GM21576 (cell line): ENCODE results near the gene ZNF93.
"Not testable (repeated sequence)": the region's sequence is repeated elsewhere in the genome, so short reads cannot be mapped to it uniquely, and the experiment has no call there.

ENCODE experiments used
- ATAC-seq: cut with Tn5 transposase; IDR thresholded peaks from one replicate; pipeline ENCODE4 v1.9.1; 2021; ENCODE audit warnings: mild to moderate bottlenecking, moderate library complexity; ENCODE audit not compliant: unreplicated experiment

The ZNF93 gene

DNA sequence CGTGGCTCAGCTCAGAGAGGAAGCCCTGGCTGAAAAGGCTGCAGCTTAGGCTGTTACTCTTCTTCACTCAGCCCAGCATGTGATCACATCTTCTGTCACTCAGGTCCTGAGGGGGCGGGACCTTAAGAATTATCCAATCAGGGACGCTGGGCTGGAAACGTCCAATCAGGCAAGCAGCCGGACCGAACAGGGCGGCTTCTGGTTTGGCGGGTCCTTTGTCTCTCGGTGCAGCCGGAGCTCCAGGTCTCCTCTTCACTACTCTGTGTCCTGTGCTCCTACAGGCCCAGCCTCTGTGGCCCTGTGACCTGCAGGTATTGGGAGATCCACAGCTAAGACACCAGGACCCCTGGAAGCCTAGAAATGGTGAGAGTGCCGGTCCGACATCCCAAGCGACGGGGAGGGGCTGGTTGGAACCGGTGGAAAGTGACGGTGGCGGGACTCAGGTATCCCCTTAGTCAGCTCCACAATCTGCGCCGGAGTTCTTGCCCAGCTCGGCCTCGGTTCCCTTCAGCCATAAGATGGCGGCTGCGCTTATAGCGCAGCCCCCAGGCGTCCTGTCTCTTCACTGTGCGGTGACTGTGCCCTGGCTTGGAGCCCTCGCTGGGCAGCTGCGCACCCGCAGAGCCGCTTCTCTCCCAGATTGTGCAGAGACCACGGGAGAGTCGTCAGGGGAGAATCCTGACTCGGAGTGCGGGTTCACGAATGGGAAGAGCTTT lies at the start of gene ZNF93:
Gene ZNF93 (plus strand): TSS at position 218 of the 716 bp plus-strand sequence. CDS start 143 bp downstream, at position 361.
- peak; percentile 93 for ATAC-seq

DNA sequence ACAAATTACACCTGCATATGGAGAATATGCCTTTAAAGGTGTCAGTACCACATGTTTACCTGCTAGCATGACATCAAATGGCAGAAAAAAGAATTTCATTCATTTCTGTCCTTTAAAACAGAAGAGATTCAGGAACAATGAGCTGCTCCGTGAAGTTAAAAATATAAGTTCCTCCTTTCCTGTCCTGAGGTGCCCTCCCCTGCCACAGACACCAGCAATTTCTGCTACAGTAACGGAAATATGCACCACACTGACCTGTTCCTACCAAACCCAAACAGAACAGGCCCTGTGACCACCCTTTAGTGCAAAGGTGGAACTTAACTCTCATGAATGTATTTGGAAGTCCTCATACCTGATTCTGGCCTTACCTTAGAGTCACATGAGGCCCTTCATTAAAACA lies 49.0 kb upstream of the ZNF93 start:
- ATAC-seq: not testable (repeated sequence)

GRCh38 chr19:19858751-19859150 lies 42.0 kb upstream of the ZNF93 start:
- ATAC-seq: no peak

- ATAC-seq: no peak
Observed at GRCh38 chr19:19860756-19861390, 39.9 kb upstream of the ZNF93 start.

DNA sequence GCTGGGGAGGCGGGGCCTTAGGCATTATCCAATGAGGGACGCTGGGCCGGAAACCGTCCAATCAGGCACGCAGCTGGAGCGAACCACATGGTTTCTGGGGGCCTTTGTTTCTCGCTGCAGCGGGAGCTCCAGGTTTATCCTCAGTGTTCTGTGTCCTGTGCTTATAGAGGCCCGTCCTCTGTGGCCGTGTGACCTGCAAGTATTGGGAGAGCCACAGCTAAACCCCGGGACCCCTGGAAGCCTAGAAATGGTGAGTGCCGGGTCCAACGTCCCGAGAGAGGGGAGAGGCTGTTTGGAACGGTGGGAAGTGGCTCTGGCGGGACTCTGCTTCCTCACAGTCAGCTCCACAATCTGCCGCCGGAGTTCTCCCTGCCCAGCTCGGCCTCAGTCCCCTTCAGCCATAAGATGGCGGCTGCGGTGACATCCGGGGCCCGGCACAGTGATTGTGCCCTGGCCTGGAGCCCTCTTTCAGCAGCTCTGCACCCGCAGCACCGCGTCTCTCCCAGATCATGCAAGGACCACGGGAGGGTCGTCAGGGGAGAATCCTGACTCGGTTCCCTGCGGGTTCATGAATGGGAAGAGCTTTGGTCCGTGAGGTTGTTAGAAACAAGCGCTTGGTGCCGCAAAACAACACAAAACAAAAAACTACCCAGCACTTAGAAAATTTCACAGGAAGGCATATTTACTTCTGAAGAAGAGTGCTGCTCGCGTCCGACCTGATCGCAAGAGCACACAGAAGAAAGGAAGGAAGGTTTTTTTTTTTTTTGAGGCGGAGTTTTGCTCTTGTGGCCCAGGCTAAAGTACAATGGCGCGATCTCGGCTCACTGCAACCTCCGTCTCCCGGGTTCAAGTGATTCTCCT lies 34.8 kb upstream of the ZNF93 start, which contains the start of gene ZNF253:
Gene ZNF253 (plus strand): TSS at position 133 of the 861 bp plus-strand sequence. CDS start 115 bp downstream, at position 248.
- peak; percentile 95 for ATAC-seq

- no peak for ATAC-seq
Observed at GRCh38 chr19:19866611-19867248, 34.0 kb upstream of the ZNF93 start.

DNA sequence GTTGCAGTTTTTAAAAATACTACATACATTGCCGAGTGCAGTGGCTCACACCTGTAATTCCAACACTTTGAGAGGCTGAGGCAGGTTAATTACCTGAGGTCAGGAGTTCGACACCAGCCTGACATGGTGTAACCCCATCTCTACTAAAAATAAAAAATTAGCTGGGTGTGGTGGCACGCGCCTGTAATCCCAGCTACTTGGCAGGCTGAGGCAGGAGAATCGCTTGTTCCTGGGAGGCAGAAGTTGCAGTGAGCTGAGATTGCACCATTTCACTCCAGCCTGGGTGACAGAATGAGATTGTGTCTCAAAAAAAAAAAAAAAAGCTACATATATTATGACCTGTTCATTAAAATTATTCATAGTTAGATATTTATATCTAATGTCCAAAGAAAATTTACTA lies 30.7 kb upstream of the ZNF93 start:
- ATAC-seq: not testable (repeated sequence)

- ATAC-seq: no peak
Observed at GRCh38 chr19:19871932-19872331, 28.8 kb upstream of the ZNF93 start.

DNA sequence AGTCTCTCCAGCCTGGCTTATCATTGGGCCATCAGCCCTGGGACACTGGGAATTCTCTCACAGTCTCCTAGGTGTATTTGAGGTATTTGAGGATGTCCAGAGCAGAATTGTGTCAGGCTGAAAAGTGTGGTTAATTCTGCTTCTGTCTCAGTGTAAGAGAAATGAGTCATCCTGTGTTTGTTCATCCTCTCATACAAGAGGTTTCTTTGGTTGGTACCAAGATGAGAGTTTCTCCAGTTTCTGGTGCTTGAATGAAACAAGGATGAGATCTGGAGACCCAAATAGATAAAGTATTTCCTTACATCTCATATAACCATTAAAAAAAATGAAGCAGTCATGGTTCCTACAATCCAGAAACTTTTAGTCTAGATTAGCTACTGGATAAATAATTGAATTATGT lies 27.4 kb upstream of the ZNF93 start:
- no peak for ATAC-seq

DNA sequence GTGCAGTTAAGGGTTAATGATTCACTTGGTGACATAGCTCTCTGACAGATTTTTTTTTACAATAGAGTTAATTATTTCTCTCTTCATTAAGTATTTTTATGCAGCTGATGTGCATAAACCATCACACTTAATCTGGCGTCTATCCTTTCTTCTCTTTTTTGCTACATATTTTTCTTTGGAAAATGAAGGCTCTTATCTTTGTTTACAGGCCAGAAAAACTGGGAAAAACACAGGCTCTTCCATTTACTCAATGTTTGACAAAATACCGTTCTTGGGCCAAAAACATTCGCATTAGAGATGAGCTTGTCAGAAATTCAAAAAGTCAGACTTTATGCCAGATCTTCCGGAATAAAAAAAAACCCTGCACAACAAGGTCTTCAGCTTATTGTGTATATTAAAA lies 23.0 kb upstream of the ZNF93 start:
- ATAC-seq: no peak

DNA sequence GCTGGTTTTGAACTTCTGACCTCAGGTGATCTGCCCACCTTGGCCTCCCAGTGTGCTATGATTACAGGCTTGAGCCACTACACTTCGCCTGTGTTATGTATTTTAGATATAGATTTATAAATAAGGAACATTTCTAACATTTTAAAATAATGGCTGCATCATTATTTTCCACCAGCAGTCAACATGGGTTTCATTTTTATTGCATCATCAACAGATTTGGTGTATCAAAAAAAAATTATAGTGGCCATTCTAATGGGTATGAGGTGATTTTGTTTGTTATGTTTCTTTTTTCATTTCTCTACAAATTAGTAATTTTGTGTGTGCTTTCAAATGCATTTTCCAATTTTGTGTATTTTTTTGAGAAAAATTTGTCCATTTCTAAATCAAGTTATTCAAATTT lies 16.2 kb upstream of the ZNF93 start:
- ATAC-seq: no peak

DNA sequence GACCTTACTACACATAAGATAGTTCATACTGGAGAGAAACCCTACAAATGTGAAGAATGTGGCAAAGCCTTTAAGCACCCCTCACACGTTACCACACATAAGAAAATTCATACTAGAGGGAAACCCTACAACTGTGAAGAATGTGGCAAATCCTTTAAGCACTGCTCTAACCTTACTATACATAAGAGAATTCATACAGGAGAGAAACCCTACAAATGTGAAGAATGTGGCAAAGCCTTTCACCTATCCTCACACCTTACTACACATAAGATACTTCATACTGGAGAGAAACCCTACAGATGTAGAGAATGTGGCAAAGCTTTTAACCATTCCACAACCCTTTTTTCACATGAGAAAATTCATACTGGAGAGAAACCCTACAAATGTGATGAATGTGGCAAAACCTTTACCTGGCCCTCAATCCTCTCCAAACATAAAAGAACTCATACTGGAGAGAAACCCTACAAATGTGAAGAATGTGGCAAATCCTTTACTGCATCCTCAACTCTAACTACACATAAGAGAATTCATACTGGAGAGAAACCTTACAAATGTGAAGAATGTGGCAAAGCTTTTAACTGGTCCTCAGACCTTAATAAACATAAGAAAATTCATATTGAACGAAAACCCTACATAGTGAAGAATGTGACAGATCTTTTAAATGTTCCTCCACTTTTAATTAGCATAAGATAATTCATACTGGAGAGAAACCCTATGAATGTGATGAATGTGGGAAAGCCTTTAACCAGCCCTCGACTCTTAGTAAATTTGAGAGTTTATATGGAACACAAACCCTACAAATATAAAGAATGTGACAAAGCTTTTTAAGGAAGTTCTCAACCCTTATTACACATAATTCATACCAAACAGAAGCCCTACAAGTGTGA lies 8.4 kb upstream of the ZNF93 start:
- not testable (repeated sequence) for ATAC-seq

DNA sequence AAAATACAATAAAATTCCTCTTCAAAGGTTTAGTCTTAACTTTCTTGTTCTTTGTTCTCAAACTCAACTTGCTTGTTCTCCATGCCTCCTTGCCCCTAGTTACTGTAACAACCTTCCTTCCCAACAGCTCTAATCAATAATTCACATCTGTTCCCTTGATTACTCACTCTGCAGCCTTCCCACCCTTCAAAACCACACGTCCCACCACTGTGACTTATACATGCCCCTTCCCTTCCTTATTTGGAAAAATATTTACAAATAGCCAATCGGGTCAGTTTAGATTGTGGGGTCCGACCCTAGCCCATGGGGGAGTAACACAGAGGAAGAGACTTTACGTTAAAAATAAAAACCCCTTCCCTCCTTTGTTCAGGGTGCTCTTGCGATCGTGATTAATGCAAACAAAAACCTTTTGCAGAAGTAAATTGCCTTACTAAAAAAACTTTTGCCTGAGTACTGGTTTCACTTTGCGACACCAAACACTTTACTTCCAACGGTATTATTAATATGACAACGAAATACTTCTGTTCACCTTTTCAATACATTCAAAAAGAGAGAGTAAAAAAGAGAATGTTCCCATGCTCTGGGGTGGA lies 512 bp upstream of the ZNF93 start:
- ATAC-seq: no peak

- not testable (repeated sequence) for ATAC-seq
Observed at GRCh38 chr19:19907551-19907950, 6.8 kb downstream of the ZNF93 start.

DNA sequence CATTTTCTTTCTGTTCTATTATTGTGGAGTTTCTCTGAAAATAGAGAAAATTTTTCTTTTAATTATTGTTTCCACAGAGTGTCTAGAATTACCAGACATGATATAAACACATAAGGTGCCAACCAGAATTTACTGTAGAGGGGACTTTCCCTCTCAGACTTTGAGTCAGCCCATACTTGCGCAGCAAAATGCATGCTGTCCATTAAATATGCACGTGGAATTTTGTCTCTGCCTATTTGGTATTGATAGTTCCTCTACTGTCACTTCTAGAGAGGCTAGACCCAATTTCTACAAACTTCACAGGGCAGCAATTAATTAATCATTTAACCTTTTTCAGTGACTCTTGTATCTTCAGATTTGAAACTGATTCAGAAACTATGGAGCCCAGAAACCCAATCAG lies 8.9 kb downstream of the ZNF93 start:
- ATAC-seq: no peak

GRCh38 chr19:19911150-19911549 lies 10.4 kb downstream of the ZNF93 start:
- ATAC-seq: no peak

DNA sequence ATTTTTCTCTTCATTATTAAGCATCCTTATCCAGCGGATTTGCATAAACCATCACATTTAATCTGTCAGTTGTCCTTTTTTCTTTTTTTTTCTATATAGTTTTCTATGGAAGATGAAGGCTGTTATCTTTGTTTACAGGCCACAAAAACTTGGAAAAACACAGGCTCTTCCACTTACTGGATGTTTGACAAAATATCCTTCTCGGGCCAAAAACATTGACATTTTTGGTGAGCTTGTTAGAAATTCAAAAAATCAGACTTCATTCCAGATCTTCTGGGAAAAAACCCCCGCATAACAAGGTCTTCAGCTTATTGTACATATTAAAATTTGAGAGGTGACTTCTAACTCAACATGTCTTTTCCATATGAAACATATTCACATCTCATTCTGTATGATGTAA lies 13.8 kb downstream of the ZNF93 start:
- no peak for ATAC-seq

DNA sequence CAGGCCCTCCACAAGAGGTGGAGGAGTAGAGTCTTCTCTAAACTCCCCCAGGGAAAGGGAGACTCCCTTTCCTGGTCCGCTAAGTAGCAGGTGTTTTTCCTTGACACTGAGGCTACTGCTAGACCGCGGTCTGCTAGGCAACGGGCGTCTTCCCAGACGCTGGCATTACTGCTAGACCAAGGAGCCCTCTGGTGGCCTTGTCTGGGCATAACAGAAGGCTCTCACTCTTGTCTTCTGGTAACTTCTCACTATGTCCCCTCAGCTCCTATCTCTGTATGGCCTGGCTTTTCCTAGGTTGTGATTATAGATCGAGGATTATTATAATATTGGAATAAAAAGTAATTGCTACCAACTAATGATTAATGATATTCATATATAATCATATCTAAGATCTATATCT lies 29.7 kb downstream of the ZNF93 start:
- not testable (repeated sequence) for ATAC-seq

GRCh38 chr19:19933432-19934314 lies 32.9 kb downstream of the ZNF93 start:
- not testable (repeated sequence) for ATAC-seq
